GM21447 (cell line): ENCODE data around the gene PGK2.

Experiments
- ATAC-seq: cut with Tn5 transposase; IDR thresholded peaks from one replicate; pipeline ENCODE4 v1.9.1; 2021; ENCODE audit not compliant: unreplicated experiment

PGK2 gene

GRCh38 chr6:49739423-49739822 is 47.7 kb downstream of the PGK2 start:
- no peak for ATAC-seq

- no peak for ATAC-seq
Observed at GRCh38 chr6:49736017-49736508, 51.0 kb downstream of the PGK2 start.
